ENCODE data around the gene FOXP1.

- no peak for TF ChIP-seq CTCF (IDR thresholded peaks at IDR 0.05; ENCODE audit: insufficient read depth, low read depth, low read length)
- TF ChIP-seq EZH2 (IDR thresholded peaks at IDR 0.05; ENCODE audit: insufficient read depth, low read length) = no peak
These were observed 63.1 kb downstream of the FOXP1 start for GRCh38 chr3:71520161-71521020.

Measured in astrocyte (in vitro differentiated cells and primary cell).